ENCODE data around the gene NFE2L3. TPM values are rescaled to one million over a fixed set of nuclear protein-coding genes. Genes with fewer than 3 reads are reported as not detected.

NFE2L3 gene
- total and polyA plus RNA-seq, 2 donors (not counting 3 experiments of a cell fraction or from before 2014, with no cell fraction given): 29.6 to 40.2 TPM

GRCh38 chr7:26149391-26149977 lies 2.5 kb upstream of the NFE2L3 start:
- H4K20me1 ChIP-seq (replicated peaks; ENCODE audit: control insufficient read depth, extremely low read depth, insufficient read depth, low read length): no peaks in the 10 kb centered on the region
- H3K27ac ChIP-seq (ENCODE audit: insufficient read depth, low read depth, low read length): no peak overlapping the region
- dilution Hi-C loops (cut with MboI; ENCODE audit: extremely low pct_ligation_motif_present, low sequenced_read_pairs) (no loop called here), intact Hi-C loops (cut with micrococcal nuclease) (no loop called here)
- peaks cover 21% of the 10 kb centered on the region for H3K4me1 ChIP-seq (ENCODE audit: control insufficient read depth, extremely low read depth, insufficient read depth, low read length)
- no peak overlapping the region for H3K4me3 ChIP-seq (replicated peaks in 1 of 3; ENCODE audit: insufficient read depth in 1 of 3, low read depth in 1 of 3, low read length in 3 of 3)
- no peak overlapping the region for H3K4me2 ChIP-seq (ENCODE audit: insufficient read depth, low read length)
- POLR2A ChIA-PET: no interaction called here
- no peak overlapping the region for H2AFZ ChIP-seq (ENCODE audit: low read depth, low read length)
- no peak for DNase-seq (ENCODE audit: low read depth, low spot score)
- CTCF ChIA-PET: interaction anchor here (1.0 to 1.3 kb wide), 2 partner anchors 23 to 43 kb away, joined by 3 to 4 read pairs; no protein-coding TSS in a partner anchor
- H3K9ac ChIP-seq (replicated peaks; ENCODE audit: extremely low read depth, insufficient read depth, low read length): no peak overlapping the region
- no peak for FAIRE-seq
- H3K9me1 ChIP-seq (replicated peaks; ENCODE audit: control insufficient read depth, extremely low read depth, insufficient read depth, low read length): no peaks in the 10 kb centered on the region
- TF ChIP-seq FOS (IDR thresholded peaks at IDR 0.05; ENCODE audit: borderline replicate concordance, insufficient read depth, low read length) (no peak), POLR2A (IDR thresholded peaks at IDR 0.05; ENCODE audit: low read depth, low read length) (no peak), GATA2 (IDR thresholded peaks at IDR 0.05; ENCODE audit: insufficient read depth, insufficient read length, low read depth, low read length) (no peak), JUN (IDR thresholded peaks at IDR 0.05; ENCODE audit: borderline replicate concordance, insufficient read depth, insufficient read length, low read depth) (no peak), POLR2AphosphoS5 (IDR thresholded peaks at IDR 0.05; ENCODE audit: insufficient read depth, low read depth, low read length) (no peak), MYC (IDR thresholded peaks at IDR 0.05; ENCODE audit: low read depth, low read length) (no peak), EZH2 (IDR thresholded peaks at IDR 0.05; ENCODE audit: borderline replicate concordance, low read depth, low read length, severe bottlenecking) (no peak), CTCF (IDR thresholded peaks at IDR 0.05; ENCODE audit: extremely low read depth in 1 of 2, insufficient read depth in 1 of 2, low read depth in 1 of 2, low read length in 2 of 2) (no peak)
- TF ChIP-seq, protein P1, sequence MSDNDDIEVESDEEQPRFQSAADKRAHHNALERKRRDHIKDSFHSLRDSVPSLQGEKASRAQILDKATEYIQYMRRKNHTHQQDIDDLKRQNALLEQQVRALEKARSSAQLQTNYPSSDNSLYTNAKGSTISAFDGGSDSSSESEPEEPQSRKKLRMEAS (IDR thresholded peaks at IDR 0.05; ENCODE audit: insufficient read depth, insufficient read length): no peak
- H3K27me3 ChIP-seq (ENCODE audit: control insufficient read depth in 2 of 2, insufficient read depth in 2 of 2, low read length in 2 of 2): peaks cover 4% of the 10 kb centered on the region in 2 experiments
- BruUV-seq (replicated peaks): no TSS peak
- H3K9me3 ChIP-seq (replicated peaks; ENCODE audit: control insufficient read depth, insufficient read depth, low read length): no peaks in the 10 kb centered on the region
- peaks cover 21% of the 10 kb centered on the region for H3K79me2 ChIP-seq (ENCODE audit: control insufficient read depth, insufficient read depth, low read length)
- H3K36me3 ChIP-seq (ENCODE audit: control insufficient read depth in 2 of 2, extremely low read depth in 1 of 2, insufficient read depth in 2 of 2, low read length in 2 of 2): no peaks in the 10 kb centered on the region

Measured in endothelial cell of umbilical vein (primary cell).